ENCODE data around the gene CADPS.

DNA sequence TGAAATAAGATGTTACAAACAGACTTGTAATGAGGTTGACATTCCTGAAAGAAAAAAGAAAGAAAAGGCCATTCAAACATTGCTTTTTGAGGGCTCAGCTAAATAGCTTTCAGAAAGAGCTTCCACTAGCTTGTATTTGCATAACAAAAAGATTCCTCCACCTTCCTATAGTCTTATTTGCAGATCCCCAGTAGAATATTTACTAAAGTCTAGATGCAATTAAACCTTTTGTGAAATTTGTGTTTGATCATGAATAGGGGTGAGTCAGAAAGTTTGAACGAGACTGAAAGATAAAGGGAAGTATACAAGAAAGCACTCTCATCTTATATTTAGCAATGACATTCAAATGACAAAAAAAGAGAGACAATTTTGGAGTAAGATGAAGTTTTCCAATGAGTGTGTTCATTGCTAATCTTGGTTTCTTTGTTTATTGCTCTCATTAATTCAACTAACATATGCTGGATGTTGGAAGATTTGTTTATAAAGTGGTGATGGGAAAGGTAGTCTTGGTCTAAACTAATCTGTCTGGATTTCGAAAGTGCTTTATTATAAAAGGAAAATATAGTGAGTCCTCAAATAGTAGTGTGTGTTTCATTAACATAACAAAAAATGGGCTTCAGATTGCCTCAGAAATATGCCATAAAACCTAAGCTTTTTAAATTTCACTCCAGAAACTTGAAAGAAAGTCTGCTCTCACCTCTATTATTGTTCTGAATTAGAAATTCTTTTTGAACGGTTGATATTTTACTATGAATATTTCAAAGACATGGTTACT is 9.1 kb upstream of the CADPS start:
- TF ChIP-seq POLR2A (IDR thresholded peaks at IDR 0.05; ENCODE audit: low read length) (no peak), GATA1 (IDR thresholded peaks at IDR 0.05; ENCODE audit: low read depth, low read length) (no peak)
